ENCODE results near the gene ANO5. TPM values are rescaled to one million over a fixed set of nuclear protein-coding genes. Genes with fewer than 3 reads are reported as not detected.

The ANO5 gene
- total RNA-seq, 3 donors from 2014 or later (not counting 1 experiment from before 2014, with no cell fraction given) = 0.05 to 0.08 (median 0.05) TPM

- Mint-ChIP-seq H3K4me3 (no peak overlapping the region), H3K9me3 (peaks cover 5 to 7% of the 10 kb centered on the region in 2 donors), H3K36me3 (no peaks in the 10 kb centered on the region), H3K27ac (no peak overlapping the region), H3K4me1 (no peaks in the 10 kb centered on the region), H3K27me3 (ENCODE audit: low read depth in 2 of 2) (peaks cover 7 to 8% of the 10 kb centered on the region in 2 donors)
- Histone ChIP-seq H3K27ac (ENCODE audit: low read length) (no peak overlapping the region), H3K4me3 (ENCODE audit: low read length) (no peak overlapping the region), H3K4me1 (ENCODE audit: control insufficient read depth, insufficient read depth, low read length) (no peaks in the 10 kb centered on the region), H3K36me3 (ENCODE audit: control insufficient read depth, insufficient read depth, low read length) (no peaks in the 10 kb centered on the region), H3K27me3 (ENCODE audit: control insufficient read depth, insufficient read depth, low read length) (no peaks in the 10 kb centered on the region), H3K9me3 (ENCODE audit: control insufficient read depth, insufficient read depth, low read length) (no peaks in the 10 kb centered on the region)
- intact Hi-C loops (cut with micrococcal nuclease) = no loop called here
- DNase-seq (no peak), ATAC-seq (no peak)
- TF ChIP-seq, protein P1, sequence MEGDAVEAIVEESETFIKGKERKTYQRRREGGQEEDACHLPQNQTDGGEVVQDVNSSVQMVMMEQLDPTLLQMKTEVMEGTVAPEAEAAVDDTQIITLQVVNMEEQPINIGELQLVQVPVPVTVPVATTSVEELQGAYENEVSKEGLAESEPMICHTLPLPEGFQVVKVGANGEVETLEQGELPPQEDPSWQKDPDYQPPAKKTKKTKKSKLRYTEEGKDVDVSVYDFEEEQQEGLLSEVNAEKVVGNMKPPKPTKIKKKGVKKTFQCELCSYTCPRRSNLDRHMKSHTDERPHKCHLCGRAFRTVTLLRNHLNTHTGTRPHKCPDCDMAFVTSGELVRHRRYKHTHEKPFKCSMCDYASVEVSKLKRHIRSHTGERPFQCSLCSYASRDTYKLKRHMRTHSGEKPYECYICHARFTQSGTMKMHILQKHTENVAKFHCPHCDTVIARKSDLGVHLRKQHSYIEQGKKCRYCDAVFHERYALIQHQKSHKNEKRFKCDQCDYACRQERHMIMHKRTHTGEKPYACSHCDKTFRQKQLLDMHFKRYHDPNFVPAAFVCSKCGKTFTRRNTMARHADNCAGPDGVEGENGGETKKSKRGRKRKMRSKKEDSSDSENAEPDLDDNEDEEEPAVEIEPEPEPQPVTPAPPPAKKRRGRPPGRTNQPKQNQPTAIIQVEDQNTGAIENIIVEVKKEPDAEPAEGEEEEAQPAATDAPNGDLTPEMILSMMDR (IDR thresholded peaks at IDR 0.05) = no peak
Observed at GRCh38 chr11:22199243-22199642, 6.4 kb downstream of the ANO5 start.

GRCh38 chr11:22203281-22203680, 10.4 kb downstream of the ANO5 start:
- H3K4me3 ChIP-seq (ENCODE audit: low read length) = no peak overlapping the region
- Mint-ChIP-seq H3K27me3 (ENCODE audit: low read depth in 2 of 2) (no peaks in the 10 kb centered on the region), H3K4me3 (no peak overlapping the region), H3K27ac (no peak overlapping the region), H3K36me3 (no peaks in the 10 kb centered on the region), H3K4me1 (no peaks in the 10 kb centered on the region), H3K9me3 (peaks cover 0 to 5% of the 10 kb centered on the region in 2 donors)
- no peaks in the 10 kb centered on the region for H3K9me3 ChIP-seq (ENCODE audit: control insufficient read depth, insufficient read depth, low read length)
- no peak for DNase-seq
- no peaks in the 10 kb centered on the region for H3K4me1 ChIP-seq (ENCODE audit: control insufficient read depth, insufficient read depth, low read length)
- H3K27me3 ChIP-seq (ENCODE audit: control insufficient read depth, insufficient read depth, low read length) = no peaks in the 10 kb centered on the region
- intact Hi-C loops (cut with micrococcal nuclease) = no loop called here
- TF ChIP-seq, protein P1 (IDR thresholded peaks at IDR 0.05) = no peak
- 89% methylated on average over 3 of the region's 4 CpGs for WGBS (ENCODE audit: insufficient coverage)
- H3K36me3 ChIP-seq (ENCODE audit: control insufficient read depth, insufficient read depth, low read length) = no peaks in the 10 kb centered on the region
- no peak overlapping the region for H3K27ac ChIP-seq (ENCODE audit: low read length)
- no peak for ATAC-seq

DNA sequence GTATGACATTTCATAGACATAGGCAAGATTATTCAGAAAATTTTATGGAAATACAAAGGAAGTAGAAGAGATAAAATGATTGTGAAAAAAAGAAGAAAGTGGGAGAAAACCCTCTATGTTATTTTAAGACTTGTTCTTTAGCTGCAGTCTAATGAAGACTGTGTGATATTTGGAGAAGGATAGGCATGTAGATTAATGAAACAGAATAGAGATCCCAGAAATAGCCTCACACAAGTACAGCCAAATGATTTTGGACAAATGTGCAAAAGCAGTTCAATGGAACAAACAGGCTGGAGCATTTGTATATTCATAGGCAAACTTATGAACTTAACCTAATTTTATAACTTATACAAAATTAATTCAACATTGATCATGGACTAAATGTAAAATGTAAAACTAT, 14.3 kb downstream of the ANO5 start:
- H3K27me3 ChIP-seq (ENCODE audit: control insufficient read depth, insufficient read depth, low read length) = no peaks in the 10 kb centered on the region
- peaks cover 0 to 4% of the 10 kb centered on the region in 2 donors for H3K9me3 Mint-ChIP-seq
- ATAC-seq = no peak
- no peak overlapping the region for H3K4me3 ChIP-seq (ENCODE audit: low read length)
- no peak overlapping the region for H3K27ac ChIP-seq (ENCODE audit: low read length)
- H3K4me1 Mint-ChIP-seq = no peaks in the 10 kb centered on the region
- H3K4me1 ChIP-seq (ENCODE audit: control insufficient read depth, insufficient read depth, low read length) = no peaks in the 10 kb centered on the region
- no peaks in the 10 kb centered on the region for H3K36me3 Mint-ChIP-seq
- no peak overlapping the region for H3K4me3 Mint-ChIP-seq
- H3K27me3 Mint-ChIP-seq (ENCODE audit: low read depth in 2 of 2) = no peaks in the 10 kb centered on the region
- intact Hi-C loops (cut with micrococcal nuclease) = no loop called here
- no peaks in the 10 kb centered on the region for H3K36me3 ChIP-seq (ENCODE audit: control insufficient read depth, insufficient read depth, low read length)
- H3K27ac Mint-ChIP-seq = no peak overlapping the region
- TF ChIP-seq, protein P1 (IDR thresholded peaks at IDR 0.05) = no peak
- H3K9me3 ChIP-seq (ENCODE audit: control insufficient read depth, insufficient read depth, low read length) = no peaks in the 10 kb centered on the region
- DNase-seq = no peak

DNA sequence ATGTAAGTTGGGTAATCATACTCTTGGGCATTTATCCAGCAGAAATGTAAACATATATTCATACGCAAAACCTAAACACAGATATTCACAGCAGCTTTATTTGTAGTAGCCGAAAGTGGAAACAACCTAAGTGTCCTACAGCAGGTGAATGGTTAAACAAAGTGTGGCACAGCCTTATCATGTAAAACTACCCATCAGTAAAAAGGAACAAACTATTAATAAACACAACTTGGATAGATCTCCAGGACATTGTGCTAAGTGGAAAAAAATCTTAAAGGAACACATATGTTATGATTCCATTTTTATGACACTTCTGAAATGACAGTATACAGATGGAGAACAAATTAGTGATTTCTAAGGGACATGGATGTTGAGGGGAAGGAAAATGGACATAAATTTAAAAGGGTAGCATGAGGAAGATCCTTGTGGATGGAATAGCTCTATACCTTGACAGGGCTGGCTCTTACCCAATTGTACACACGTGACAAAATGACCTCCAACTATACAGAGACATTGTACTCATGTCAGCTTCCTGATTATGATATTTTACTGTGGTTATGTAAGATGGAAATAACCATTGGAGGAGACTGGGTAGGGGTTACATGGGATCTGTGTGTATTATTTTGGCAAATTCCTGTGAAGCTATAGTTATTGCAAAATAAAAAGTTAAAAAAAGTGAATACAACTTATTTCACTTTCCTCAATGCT, 15.4 kb downstream of the ANO5 start:
- H3K9me3 Mint-ChIP-seq = peaks cover 0 to 4% of the 10 kb centered on the region in 2 donors
- Histone ChIP-seq H3K27ac (ENCODE audit: low read length) (no peak overlapping the region), H3K36me3 (ENCODE audit: control insufficient read depth, insufficient read depth, low read length) (no peaks in the 10 kb centered on the region), H3K27me3 (ENCODE audit: control insufficient read depth, insufficient read depth, low read length) (no peaks in the 10 kb centered on the region), H3K9me3 (ENCODE audit: control insufficient read depth, insufficient read depth, low read length) (no peaks in the 10 kb centered on the region), H3K4me1 (ENCODE audit: control insufficient read depth, insufficient read depth, low read length) (no peaks in the 10 kb centered on the region), H3K4me3 (ENCODE audit: low read length) (no peak overlapping the region)
- no peak overlapping the region for H3K27ac Mint-ChIP-seq
- DNase-seq = no peak
- intact Hi-C loops (cut with micrococcal nuclease) = no loop called here
- ATAC-seq = no peak
- H3K4me1 Mint-ChIP-seq = no peaks in the 10 kb centered on the region
- 88% methylated on average over 2 of the region's 3 CpGs for WGBS (ENCODE audit: insufficient coverage)
- no peaks in the 10 kb centered on the region for H3K36me3 Mint-ChIP-seq
- H3K4me3 Mint-ChIP-seq = no peak overlapping the region
- TF ChIP-seq, protein P1 (IDR thresholded peaks at IDR 0.05) = no peak
- H3K27me3 Mint-ChIP-seq (ENCODE audit: low read depth in 2 of 2) = no peaks in the 10 kb centered on the region

Measured in natural killer cell (primary cell).